Keratinocyte (primary cell): ENCODE results near the gene PDZK1. TPM values are rescaled to one million over a fixed set of nuclear protein-coding genes. Genes with fewer than 3 reads are reported as not detected.

Experiments
- DNase-seq: peaks from one replicate; pipeline ENCODE4 v3.0.0-alpha.2; 2011; ENCODE audit warnings: low read depth, missing footprints, low spot score
- FAIRE-seq: peaks from 2 replicates; lab custom pipeline; 2011; peaks lifted over from hg19 to GRCh38; lab: Jason Lieb, UNC
- H2AFZ ChIP-seq: 2 replicates; pipeline ENCODE4 v1.6.0; 2012; ENCODE audit warnings: low read length, control low read depth, inconsistent platforms; ENCODE audit not compliant: control insufficient read depth
- H3K27ac ChIP-seq: 2 replicates; pipeline ENCODE4 v1.5.1; 2011; ENCODE audit warnings: low read length; ENCODE audit not compliant: control insufficient read depth, insufficient read depth
- H3K27me3 ChIP-seq: 3 replicates; pipeline ENCODE4 v1.6.0; 2011; ENCODE audit warnings: low read length; ENCODE audit not compliant: control insufficient read depth, insufficient read depth; ENCODE audit errors: extremely low read depth
- H3K36me3 ChIP-seq, 2 experiments: 2 replicates in 1 of 2; 3 replicates in 1 of 2; pipeline ENCODE4 v1.5.1; 2011; ENCODE audit warnings: low read length in 2 of 2, mild to moderate bottlenecking in 1 of 2; ENCODE audit not compliant: control insufficient read depth in 2 of 2, insufficient read depth in 2 of 2; ENCODE audit errors: extremely low read depth in 1 of 2
- H3K4me1 ChIP-seq: 3 replicates; pipeline ENCODE4 v1.5.1; 2011; ENCODE audit warnings: low read length; ENCODE audit not compliant: control insufficient read depth, insufficient read depth; ENCODE audit errors: extremely low read depth
- H3K4me2 ChIP-seq: 3 replicates; pipeline ENCODE4 v1.6.0; 2011; ENCODE audit warnings: low read depth, low read length; ENCODE audit not compliant: control insufficient read depth, insufficient read depth; ENCODE audit errors: extremely low read depth
- H3K4me3 ChIP-seq, 3 experiments: fragments of 200-600 bp in 1 of 3; sonication (generic) in 1 of 3; 2 replicates in 2 of 3; 3 replicates in 1 of 3; pipeline ENCODE4 v1.5.1; 2011 to 2016; ENCODE audit warnings: low read length in 3 of 3, mild to moderate bottlenecking in 3 of 3, control low read depth in 2 of 3, inconsistent platforms in 1 of 3, low read depth in 1 of 3, mixed read lengths in 1 of 3, mixed run types in 1 of 3, moderate library complexity in 1 of 3; ENCODE audit not compliant: control insufficient read depth in 2 of 3, insufficient read depth in 2 of 3; ENCODE audit errors: extremely low read depth in 1 of 3
- H3K79me2 ChIP-seq: 2 replicates; pipeline ENCODE4 v1.6.0; 2012; ENCODE audit warnings: low read length; ENCODE audit not compliant: control insufficient read depth, insufficient read depth
- H3K9ac ChIP-seq: 3 replicates; pipeline ENCODE4 v1.6.0; 2011; ENCODE audit warnings: low read length; ENCODE audit not compliant: control insufficient read depth, insufficient read depth; ENCODE audit errors: extremely low read depth
- H3K9me1 ChIP-seq: 3 replicates; pipeline ENCODE4 v1.6.0; 2011; ENCODE audit warnings: low read length; ENCODE audit not compliant: control insufficient read depth, insufficient read depth; ENCODE audit errors: extremely low read depth
- H3K9me3 ChIP-seq: 2 replicates; pipeline ENCODE4 v1.5.1; 2012; ENCODE audit warnings: low read depth, low read length; ENCODE audit not compliant: control insufficient read depth
- H4K20me1 ChIP-seq: 3 replicates; pipeline ENCODE4 v1.6.0; 2011; ENCODE audit warnings: low read length; ENCODE audit not compliant: control insufficient read depth, insufficient read depth; ENCODE audit errors: extremely low read depth
- EZH2 ChIP-seq: IDR thresholded peaks from one replicate; pipeline ENCODE4 v1.6.1; 2012; ENCODE audit warnings: inconsistent platforms, mild to moderate bottlenecking, low read length, moderate library complexity
- dilution Hi-C: fragments of 300-500 bp; cut with MboI; formaldehyde crosslinking; loops from one replicate; pipeline ENCODE4 v1.7.0; 2020; ENCODE audit warnings: low sequenced_read_pairs; ENCODE audit not compliant: extremely low pct_ligation_motif_present
- polyA plus RNA-seq, 5 experiments: library from polyadenylated mRNA; depleted of rRNA in 3 of 5; stranded (reverse) in 3 of 5; stranded (forward) in 1 of 5; unstranded in 1 of 5; fragments of >200 nt; gene quantifications; 1 replicate in 1 of 5; 2 replicates in 3 of 5; 3 replicates in 1 of 5; pipeline versions ENCODE4 v1.2.1 to v1.2.3, GENCODE V29; 2011 to 2012; ENCODE audit warnings: missing spikeins in 2 of 5, low read depth in 1 of 5, low replicate concordance in 1 of 5
- TF ChIP-seq, protein P1 (sequence below), 3 experiments: IDR thresholded peaks in 1 of 3; conservative IDR thresholded peaks in 1 of 3; optimal IDR thresholded peaks in 1 of 3; 2 replicates in 2 of 3; 3 replicates in 1 of 3; pipeline versions ENCODE3 to v1.5.1; 2011; ENCODE audit warnings: low read length in 3 of 3, mild to moderate bottlenecking in 3 of 3, moderate library complexity in 2 of 3, control low read depth in 1 of 3, inconsistent platforms in 1 of 3; ENCODE audit not compliant: insufficient read depth in 2 of 3; ENCODE audit errors: extremely low read depth in 1 of 3

Gene PDZK1
- polyA plus RNA-seq, 1 donor (not counting 4 experiments of a cell fraction or from before 2014, with no cell fraction given) = 0.21 TPM

DNA sequence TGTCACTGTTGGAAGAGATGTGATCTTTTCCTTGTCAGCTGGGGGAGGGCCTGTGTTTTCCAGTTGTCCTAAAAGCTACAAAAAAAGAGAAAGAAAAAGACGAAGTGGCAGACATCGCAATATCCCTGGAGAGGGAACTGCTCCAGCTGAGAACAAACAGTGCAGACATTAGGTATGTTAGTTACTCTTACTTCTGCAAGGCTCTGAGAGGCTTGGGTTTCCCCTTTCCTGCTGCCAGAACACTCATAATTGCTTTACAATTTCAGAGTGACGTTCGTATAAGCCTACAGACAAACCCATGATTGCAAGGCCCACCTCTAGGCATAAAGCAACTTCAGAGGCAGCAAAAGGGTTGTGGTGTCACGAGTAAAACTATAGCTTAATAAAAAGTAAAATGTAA is 43.3 kb upstream of the PDZK1 start:
- Histone ChIP-seq H3K9me1 (peaks cover 4% of the 10 kb centered on the region), H3K79me2 (no peaks in the 10 kb centered on the region), H3K27ac (no peak overlapping the region), H4K20me1 (no peaks in the 10 kb centered on the region), H3K4me2 (no peak overlapping the region), H3K4me1 (peaks cover 11% of the 10 kb centered on the region), H2AFZ (no peak overlapping the region), H3K27me3 (no peaks in the 10 kb centered on the region), H3K36me3 (peaks cover 7 to 10% of the 10 kb centered on the region in 2 experiments), H3K9me3 (no peaks in the 10 kb centered on the region), H3K4me3 (no peak overlapping the region), H3K9ac (no peak overlapping the region)
- FAIRE-seq = peak; percentile 43
- dilution Hi-C loops = no loop called here
- DNase-seq = no peak
- no peak for TF ChIP-seq EZH2
- TF ChIP-seq, protein P1, sequence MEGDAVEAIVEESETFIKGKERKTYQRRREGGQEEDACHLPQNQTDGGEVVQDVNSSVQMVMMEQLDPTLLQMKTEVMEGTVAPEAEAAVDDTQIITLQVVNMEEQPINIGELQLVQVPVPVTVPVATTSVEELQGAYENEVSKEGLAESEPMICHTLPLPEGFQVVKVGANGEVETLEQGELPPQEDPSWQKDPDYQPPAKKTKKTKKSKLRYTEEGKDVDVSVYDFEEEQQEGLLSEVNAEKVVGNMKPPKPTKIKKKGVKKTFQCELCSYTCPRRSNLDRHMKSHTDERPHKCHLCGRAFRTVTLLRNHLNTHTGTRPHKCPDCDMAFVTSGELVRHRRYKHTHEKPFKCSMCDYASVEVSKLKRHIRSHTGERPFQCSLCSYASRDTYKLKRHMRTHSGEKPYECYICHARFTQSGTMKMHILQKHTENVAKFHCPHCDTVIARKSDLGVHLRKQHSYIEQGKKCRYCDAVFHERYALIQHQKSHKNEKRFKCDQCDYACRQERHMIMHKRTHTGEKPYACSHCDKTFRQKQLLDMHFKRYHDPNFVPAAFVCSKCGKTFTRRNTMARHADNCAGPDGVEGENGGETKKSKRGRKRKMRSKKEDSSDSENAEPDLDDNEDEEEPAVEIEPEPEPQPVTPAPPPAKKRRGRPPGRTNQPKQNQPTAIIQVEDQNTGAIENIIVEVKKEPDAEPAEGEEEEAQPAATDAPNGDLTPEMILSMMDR (optimal IDR thresholded peaks at IDR 0.05 in 1 of 3, IDR thresholded peaks at IDR 0.05 in 1 of 3, conservative IDR thresholded peaks at IDR 0.05 in 1 of 3; ENCODE audit: extremely low read depth in 1 of 3, insufficient read depth in 2 of 3, low read length in 3 of 3) = no peak

DNA sequence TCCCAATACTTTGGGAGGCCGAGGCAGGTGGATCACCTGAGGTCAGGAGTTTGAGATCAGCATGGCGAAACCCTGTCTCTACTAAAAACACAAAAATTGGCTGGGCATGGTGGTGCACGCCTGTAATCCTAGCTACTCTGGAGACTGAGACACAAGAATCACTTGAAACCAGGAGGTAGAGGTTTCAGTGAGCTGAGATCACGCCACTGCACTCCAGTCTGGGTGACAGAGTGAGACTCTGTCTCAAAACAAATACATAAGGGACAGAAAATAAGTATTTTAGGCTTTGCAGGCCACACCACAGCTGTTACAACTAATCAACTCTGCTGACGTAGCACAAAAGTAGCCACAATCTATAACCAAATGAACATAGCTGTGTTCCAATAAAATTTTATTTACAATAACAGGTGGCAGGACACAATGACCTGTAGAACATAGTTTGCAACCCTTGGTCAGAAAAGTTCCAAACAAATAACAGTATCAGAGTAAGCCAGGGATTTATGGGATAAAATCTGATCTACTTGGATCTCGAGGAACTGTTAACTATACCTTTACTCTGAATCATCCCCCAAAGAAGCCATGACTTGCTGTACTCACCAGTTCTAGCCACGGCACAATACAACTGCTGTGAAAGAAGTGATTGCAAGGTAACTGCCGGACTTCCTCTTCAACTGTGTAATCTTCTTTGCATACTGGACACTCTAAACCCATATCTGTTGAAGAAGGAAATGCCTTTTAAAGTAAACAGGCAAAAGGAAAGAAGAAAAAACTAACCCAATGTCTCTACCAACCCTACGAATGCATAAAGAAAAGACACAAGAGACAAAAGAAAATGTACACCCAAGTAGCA is 40.5 kb upstream of the PDZK1 start:
- no peaks in the 10 kb centered on the region for H4K20me1 ChIP-seq
- FAIRE-seq = no peak
- H3K27me3 ChIP-seq = no peaks in the 10 kb centered on the region
- no peak overlapping the region for H3K9ac ChIP-seq
- no peak for DNase-seq
- no peak overlapping the region for H3K4me2 ChIP-seq
- H3K4me1 ChIP-seq = peaks cover 11% of the 10 kb centered on the region
- peaks cover 12 to 13% of the 10 kb centered on the region in 2 experiments for H3K36me3 ChIP-seq
- no peak overlapping the region for H3K4me3 ChIP-seq
- TF ChIP-seq, protein P1 (optimal IDR thresholded peaks at IDR 0.05 in 1 of 3, IDR thresholded peaks at IDR 0.05 in 1 of 3, conservative IDR thresholded peaks at IDR 0.05 in 1 of 3; ENCODE audit: extremely low read depth in 1 of 3, insufficient read depth in 2 of 3, low read length in 3 of 3) = no peak
- no peak for TF ChIP-seq EZH2
- no peaks in the 10 kb centered on the region for H3K9me3 ChIP-seq
- H3K9me1 ChIP-seq = peaks cover 4% of the 10 kb centered on the region
- H2AFZ ChIP-seq = no peak overlapping the region
- no peak overlapping the region for H3K27ac ChIP-seq
- dilution Hi-C loops = no loop called here
- H3K79me2 ChIP-seq = no peaks in the 10 kb centered on the region
